ENCODE measurements around the gene LHX8. TPM values are rescaled to one million over a fixed set of nuclear protein-coding genes. Genes with fewer than 3 reads are reported as not detected.
"Not testable (repeated sequence)": the region's sequence is repeated elsewhere in the genome, so short reads cannot be mapped to it uniquely, and the experiment has no call there.

The LHX8 gene
- total RNA-seq, 1 donor from 2014 or later, result not detected

GRCh38 chr1:75132812-75133619 lies 1.2 kb upstream of the LHX8 start:
- no peak for ATAC-seq

- ATAC-seq, result no peak
Measured at GRCh38 chr1:75134647-75135572, 722 bp downstream of the LHX8 start.

GRCh38 chr1:75135573-75136194 lies 1.5 kb downstream of the LHX8 start:
- no peak for ATAC-seq

GRCh38 chr1:75136195-75136815 lies 2.1 kb downstream of the LHX8 start:
- ATAC-seq, result no peak

GRCh38 chr1:75136921-75137641 lies 2.9 kb downstream of the LHX8 start:
- no peak for ATAC-seq

- no peak for ATAC-seq
Measured at GRCh38 chr1:75152092-75152491, 17.9 kb downstream of the LHX8 start.

GRCh38 chr1:75159154-75159553 lies 25.0 kb downstream of the LHX8 start:
- ATAC-seq, result no peak

- no peak for ATAC-seq
Measured at GRCh38 chr1:75165264-75165663, 31.1 kb downstream of the LHX8 start.

- ATAC-seq, result no peak
Measured at GRCh38 chr1:75166821-75167220, 32.6 kb downstream of the LHX8 start.

- ATAC-seq, result no peak
Measured at GRCh38 chr1:75170011-75170410, 35.8 kb downstream of the LHX8 start.

GRCh38 chr1:75170981-75171380 lies 36.8 kb downstream of the LHX8 start:
- no peak for ATAC-seq

- ATAC-seq, result no peak
Measured at GRCh38 chr1:75171876-75172275, 37.7 kb downstream of the LHX8 start.

- ATAC-seq, result no peak
Measured at GRCh38 chr1:75172556-75172955, 38.4 kb downstream of the LHX8 start.

GRCh38 chr1:75174031-75174760 lies 40.0 kb downstream of the LHX8 start:
- ATAC-seq, result no peak

- ATAC-seq, result not testable (repeated sequence)
Measured at GRCh38 chr1:75181214-75181955, 47.2 kb downstream of the LHX8 start.

GRCh38 chr1:75188892-75189291 lies 54.7 kb downstream of the LHX8 start:
- ATAC-seq, result no peak

GRCh38 chr1:75198163-75198562 lies 64.0 kb downstream of the LHX8 start:
- no peak for ATAC-seq

GRCh38 chr1:75198761-75199160 lies 64.6 kb downstream of the LHX8 start:
- ATAC-seq, result no peak

GRCh38 chr1:75202751-75203150 lies 68.6 kb downstream of the LHX8 start:
- no peak for ATAC-seq
